GM23338 (cell line): ENCODE results near the gene PHKB. TPM values are rescaled to one million over a fixed set of nuclear protein-coding genes. Genes with fewer than 3 reads are reported as not detected.

Source experiments
- ATAC-seq: fragments of 200-7000 bp; cut with Tn5 transposase; 3 replicates; pipeline ENCODE4 v1.9.1; 2020
- DNase-seq: peaks from one replicate; pipeline ENCODE4 v3.0.0-alpha.2; 2015; ENCODE audit warnings: low spot score
- H2AFZ ChIP-seq: fragments of 200-600 bp; sonication (generic); 2 replicates; pipeline ENCODE4 v1.8.0; 2016; ENCODE audit warnings: antibody characterized with exemption, mild to moderate bottlenecking, moderate library complexity
- H3F3A ChIP-seq: fragments of 200-600 bp; sonication (generic); replicated peaks from 2 replicates; pipeline ENCODE4 v1.8.0; 2017; ENCODE audit warnings: antibody characterized with exemption, mixed run types, low read depth
- H3K27ac ChIP-seq: fragments of 200-600 bp; sonication (generic); 2 replicates; pipeline ENCODE4 v1.6.1; 2016; ENCODE audit warnings: low read depth
- H3K27me3 ChIP-seq: fragments of 200-600 bp; sonication (generic); 2 replicates; pipeline ENCODE4 v1.8.0; 2016; ENCODE audit warnings: mild to moderate bottlenecking, mixed run types, moderate library complexity; ENCODE audit not compliant: insufficient read depth
- H3K36me3 ChIP-seq: fragments of 200-600 bp; sonication (generic); 2 replicates; pipeline ENCODE4 v1.8.0; 2016; ENCODE audit warnings: mild to moderate bottlenecking; ENCODE audit not compliant: insufficient read depth
- H3K4me1 ChIP-seq: fragments of 200-600 bp; sonication (generic); 2 replicates; pipeline ENCODE4 v1.8.0; 2016; ENCODE audit warnings: mild to moderate bottlenecking, moderate library complexity; ENCODE audit not compliant: insufficient read depth
- H3K4me2 ChIP-seq: fragments of 200-600 bp; sonication (generic); 2 replicates; pipeline ENCODE4 v1.7.1; 2017; ENCODE audit warnings: mixed run types
- H3K4me3 ChIP-seq: fragments of 200-600 bp; sonication (generic); 2 replicates; pipeline ENCODE4 v1.6.1; 2016; ENCODE audit warnings: mixed run types
- H3K79me2 ChIP-seq: fragments of 200-600 bp; sonication (generic); replicated peaks from 2 replicates; pipeline ENCODE4 v1.8.0; 2017; ENCODE audit warnings: mild to moderate bottlenecking; ENCODE audit not compliant: insufficient read depth
- H3K9me2 ChIP-seq: fragments of 200-600 bp; sonication (generic); 2 replicates; pipeline ENCODE4 v1.8.0; 2017; ENCODE audit not compliant: insufficient read depth
- H4K20me1 ChIP-seq: fragments of 200-600 bp; sonication (generic); replicated peaks from 2 replicates; pipeline ENCODE4 v1.8.0; 2017; ENCODE audit warnings: mild to moderate bottlenecking; ENCODE audit not compliant: insufficient read depth
- H3K27ac Mint-ChIP-seq: 2 replicates; pipeline ENCODE4 v1.8.0; 2020; ENCODE audit warnings: inconsistent platforms, mild to moderate bottlenecking, moderate library complexity, mixed read lengths
- H3K27me3 Mint-ChIP-seq: 3 replicates; pipeline ENCODE4 v1.8.0; 2022; ENCODE audit warnings: low read depth, mild to moderate bottlenecking, moderate library complexity, mixed read lengths, inconsistent platforms; ENCODE audit not compliant: insufficient read depth, poor library complexity
- H3K36me3 Mint-ChIP-seq: 3 replicates; pipeline ENCODE4 v1.8.0; 2021; ENCODE audit warnings: low read depth, mild to moderate bottlenecking, inconsistent platforms, moderate library complexity, mixed read lengths
- H3K4me1 Mint-ChIP-seq: 3 replicates; pipeline ENCODE4 v1.8.0; 2020; ENCODE audit warnings: mild to moderate bottlenecking, inconsistent platforms, mixed read lengths
- H3K4me3 Mint-ChIP-seq: 3 replicates; pipeline ENCODE4 v1.8.0; 2021; ENCODE audit warnings: moderate library complexity, mild to moderate bottlenecking, inconsistent platforms, mixed read lengths
- H3K9me3 Mint-ChIP-seq: 3 replicates; pipeline ENCODE4 v1.8.0; 2020; ENCODE audit warnings: moderate library complexity, mild to moderate bottlenecking, inconsistent platforms, mixed read lengths
- CREB1 ChIP-seq: fragments of 250-450 bp; sonication (Bioruptor Pico); IDR thresholded peaks from 2 replicates; pipeline ENCODE4 v1.5.0; 2020; ENCODE audit warnings: low read depth, mild to moderate bottlenecking, moderate library complexity
- ETS1 ChIP-seq: IDR thresholded peaks from 2 replicates; pipeline ENCODE4 v1.6.1; 2016; ENCODE audit warnings: antibody characterized with exemption
- JUNB ChIP-seq: IDR thresholded peaks from one replicate; pipeline ENCODE4 v1.6.1; 2016; ENCODE audit warnings: antibody characterized with exemption; ENCODE audit not compliant: unreplicated experiment
- STAT1 ChIP-seq: IDR thresholded peaks from one replicate; pipeline ENCODE4 v1.6.1; 2016; ENCODE audit warnings: antibody characterized with exemption; ENCODE audit not compliant: unreplicated experiment
- ZNF114 ChIP-seq: fragments of 250-450 bp; sonication (Bioruptor Pico); IDR thresholded peaks from 2 replicates; pipeline ENCODE4 v1.5.0; 2020; ENCODE audit warnings: mild to moderate bottlenecking, moderate library complexity
- ZNF331 ChIP-seq: fragments of 250-450 bp; sonication (Bioruptor Pico); IDR thresholded peaks from 2 replicates; pipeline ENCODE4 v1.5.0; 2020; ENCODE audit warnings: low read depth, mild to moderate bottlenecking, moderate library complexity
- ZNF462 ChIP-seq: fragments of 250-450 bp; sonication (Bioruptor Pico); IDR thresholded peaks from 2 replicates; pipeline ENCODE4 v1.5.0; 2020; ENCODE audit warnings: mild to moderate bottlenecking, moderate library complexity
- polyA plus RNA-seq: library from polyadenylated mRNA; unstranded; fragments of >200 nt; fragmentation: Nextera tagmentation; extraction: Ambion mirVana; gene quantifications from 2 replicates; pipeline ENCODE4 v1.2.1, GENCODE V29; 2016
- total RNA-seq: library from RNA; depleted of rRNA; stranded (reverse); fragments of >200 nt; shearing (Covaris generic); gene quantifications from 2 replicates; pipeline ENCODE4 v1.2.3, GENCODE V29; 2014

The PHKB gene
- total and polyA plus RNA-seq, 2 experiments from 2014 or later: 20.3 to 57.3 TPM

GRCh38 chr16:47592232-47592631, 131.1 kb downstream of the PHKB start:
- Histone ChIP-seq H3K36me3 (no peaks in the 10 kb centered on the region), H3K79me2 (no peaks in the 10 kb centered on the region), H3K4me2 (no peak overlapping the region), H4K20me1 (0 out of 2 replicates have a peak, but pooled peaks cover 4% of the 10 kb centered on the region), H3K4me1 (no peaks in the 10 kb centered on the region), H3K4me3 (no peak overlapping the region), H3F3A (no peaks in the 10 kb centered on the region), H3K9me2 (no peaks in the 10 kb centered on the region), H2AFZ (no peak overlapping the region), H3K27me3 (no peaks in the 10 kb centered on the region), H3K27ac (no peak overlapping the region)
- no peak overlapping the region for H3K27ac Mint-ChIP-seq
- H3K4me3 Mint-ChIP-seq: no peak overlapping the region
- H3K4me1 Mint-ChIP-seq: no peaks in the 10 kb centered on the region
- no peak for DNase-seq
- peaks cover 12% of the 10 kb centered on the region; the same call in 2 of the 3 replicates for H3K36me3 Mint-ChIP-seq
- no peaks in the 10 kb centered on the region for H3K9me3 Mint-ChIP-seq
- H3K27me3 Mint-ChIP-seq: no peaks in the 10 kb centered on the region
- TF ChIP-seq JUNB (no peak), ZNF114 (CRISPR knock-in tag) (no peak), STAT1 (no peak)
- no peak for ATAC-seq

- no peaks in the 10 kb centered on the region for H3K27me3 Mint-ChIP-seq
- Histone ChIP-seq H3K4me3 (no peak overlapping the region), H3K36me3 (no peaks in the 10 kb centered on the region), H3K4me1 (no peaks in the 10 kb centered on the region), H3F3A (no peaks in the 10 kb centered on the region), H3K79me2 (no peaks in the 10 kb centered on the region), H3K27ac (no peak overlapping the region), H3K4me2 (no peak overlapping the region), H3K9me2 (no peaks in the 10 kb centered on the region), H4K20me1 (0 out of 2 replicates have a peak, but pooled peaks cover 4% of the 10 kb centered on the region), H3K27me3 (no peaks in the 10 kb centered on the region), H2AFZ (no peak overlapping the region)
- no peak overlapping the region for H3K4me3 Mint-ChIP-seq
- TF ChIP-seq ZNF462 (no peak), CREB1 (CRISPR knock-in tag) (no peak), ZNF331 (CRISPR knock-in tag) (no peak), ETS1 (no peak)
- DNase-seq (no peak), ATAC-seq (no peak)
- no peaks in the 10 kb centered on the region for H3K36me3 Mint-ChIP-seq
- H3K27ac Mint-ChIP-seq: no peak overlapping the region
- H3K4me1 Mint-ChIP-seq: peaks cover 11% of the 10 kb centered on the region
- no peaks in the 10 kb centered on the region for H3K9me3 Mint-ChIP-seq
These were observed 138.4 kb downstream of the PHKB start for GRCh38 chr16:47599512-47599911.
